Spleen (tissue), 11 donors: Measurements from ENCODE around the gene RIPOR3. TPM values are rescaled to one million over a fixed set of nuclear protein-coding genes. Genes with fewer than 3 reads are reported as not detected.

Source experiments
- DNase-seq: peaks from one replicate; pipeline ENCODE4 v3.0.0-alpha.2; 2020
- H3K27ac ChIP-seq, 8 donors: fragments of 200-600 bp; sonication (generic) in 7 of 8; 1 replicate in 4 of 8; 2 replicates in 4 of 8; pipeline versions ENCODE4 v1.5.0 to v1.8.0; 2016 to 2021; ENCODE audit warnings: inconsistent platforms in 4 of 8, mild to moderate bottlenecking in 4 of 8, moderate library complexity in 1 of 8
- H3K27me3 ChIP-seq, 7 donors: fragments of 200-600 bp; sonication (generic) in 6 of 7; replicated peaks in 1 of 7; 1 replicate in 4 of 7; 2 replicates in 3 of 7; pipeline versions ENCODE4 v1.5.0 to v1.8.0; 2016 to 2021; ENCODE audit warnings: inconsistent platforms in 3 of 7, mild to moderate bottlenecking in 1 of 7
- H3K36me3 ChIP-seq, 6 donors: fragments of 200-600 bp; sonication (generic) in 5 of 6; 1 replicate in 4 of 6; 2 replicates in 2 of 6; pipeline versions ENCODE4 v1.5.0 to v1.8.0; 2016 to 2021; ENCODE audit warnings: inconsistent platforms in 2 of 6
- H3K4me1 ChIP-seq, 6 donors: fragments of 200-600 bp; sonication (generic) in 5 of 6; 1 replicate in 3 of 6; 2 replicates in 3 of 6; pipeline versions ENCODE4 v1.5.0 to v1.8.0; 2016 to 2021; ENCODE audit warnings: inconsistent platforms in 3 of 6
- H3K4me3 ChIP-seq, 8 donors: fragments of 200-600 bp; sonication (generic) in 7 of 8; 1 replicate in 4 of 8; 2 replicates in 4 of 8; pipeline versions ENCODE4 v1.5.0 to v1.8.0; 2016 to 2021; ENCODE audit warnings: inconsistent platforms in 4 of 8, mild to moderate bottlenecking in 4 of 8, moderate library complexity in 2 of 8
- H3K9me3 ChIP-seq, 8 donors: fragments of 200-600 bp; sonication (generic) in 7 of 8; 1 replicate in 4 of 8; 2 replicates in 4 of 8; pipeline versions ENCODE4 v1.5.0 to v1.8.0; 2016 to 2021; ENCODE audit warnings: inconsistent platforms in 4 of 8
- CTCF ChIP-seq, 11 experiments: fragments of 200-600 bp in 7 of 11; fragments of 450-650 bp in 4 of 11; sonication (generic) in 4 of 11; IDR thresholded peaks in 8 of 11; conservative IDR thresholded peaks in 3 of 11; 1 replicate in 7 of 11; 2 replicates in 4 of 11; pipeline versions ENCODE4 v1.4.0 to v1.8.0; 2016 to 2021; ENCODE audit warnings: antibody characterized with exemption in 11 of 11, inconsistent platforms in 4 of 11, mild to moderate bottlenecking in 1 of 11
- POLR2A ChIP-seq, 3 donors: fragments of 450-650 bp; IDR thresholded peaks; one replicate each; pipeline ENCODE4 v1.5.1; 2017; ENCODE audit warnings: antibody characterized with exemption in 3 of 3, mild to moderate bottlenecking in 1 of 3
- POLR2AphosphoS5 ChIP-seq, 3 donors: sonication (generic); formaldehyde crosslinking; IDR thresholded peaks; one replicate each; pipeline ENCODE4 v1.5.1; 2017; ENCODE audit warnings: antibody characterized with exemption in 3 of 3
- WGBS, 5 donors: extraction: QIAGEN DNeasy Blood & Tissue Kit in 3 of 5; methylation state at CpG; one replicate each; pipeline versions ENCODE4 v1.1.5 to v1.1.7; 2013 to 2018; 5-methylcytosine and 5-hydroxymethylcytosine counted together
- intact Hi-C: fragments of 100-400 bp; cut with DNase I; formaldehyde crosslinking; loops from one replicate; pipeline ENCODE4 v1.15.0; 2023; ENCODE audit warnings: low total_unique reads
- polyA plus RNA-seq, 3 donors: library from polyadenylated mRNA; stranded (reverse); fragments of 200-250 nt; gene quantifications; one replicate each; pipeline ENCODE4 v1.2.1, GENCODE V29; 2013
- total RNA-seq, 7 donors: library from RNA; depleted of rRNA in 3 of 7; stranded (reverse); fragments of >200 nt in 3 of 7; fragmentation: NEBNext Ultra II Directional in 4 of 7; extraction: Animal tissue kit (Norgen Biotek cat#: 25700) in 4 of 7; gene quantifications; one replicate each; pipeline versions ENCODE4 v1.1.0 to v1.2.1, GENCODE V29; 2016 to 2021
- donor health status: healthy with polysubstance abuse.
- donor health status: DM: no; HTN: no; CAD: no; lungs with moderate emphysema.
- donor health status: DM: no; HTN: no; CAD: no.
- donor health status: Bipolar disorder and iron deficiency.
- donor health status: healthy.
- donor health status: DM: no; HTN: no; CAD: no.
- donor health status: DM: yes; HTN: yes; CAD: no.

RIPOR3 gene
- total and polyA plus RNA-seq, 10 donors = 6.0 to 22.8 (median 13.1) TPM

- no peaks in the 10 kb centered on the region for H3K36me3 ChIP-seq
- TF ChIP-seq POLR2AphosphoS5 (IDR thresholded peaks at IDR 0.05) (no peak), POLR2A (IDR thresholded peaks at IDR 0.05) (no peak), CTCF (IDR thresholded peaks at IDR 0.05 in 8 of 11, conservative IDR thresholded peaks at IDR 0.05 in 3 of 11) (no peak)
- no peaks in the 10 kb centered on the region for H3K9me3 ChIP-seq
- WGBS, 5 donors = 54 to 76% (median 66%) methylated on average over 12 of the region's 12 CpGs
- no peaks in the 10 kb centered on the region for H3K27me3 ChIP-seq
- no peak overlapping the region for H3K4me3 ChIP-seq
- no peak overlapping the region for H3K27ac ChIP-seq
- intact Hi-C loops = no loop called here
- no peak for DNase-seq
- peaks cover 0 to 16% (median 2%) of the 10 kb centered on the region in 6 donors for H3K4me1 ChIP-seq
Measured at GRCh38 chr20:50681359-50682064, 9.8 kb downstream of the RIPOR3 start.

DNA sequence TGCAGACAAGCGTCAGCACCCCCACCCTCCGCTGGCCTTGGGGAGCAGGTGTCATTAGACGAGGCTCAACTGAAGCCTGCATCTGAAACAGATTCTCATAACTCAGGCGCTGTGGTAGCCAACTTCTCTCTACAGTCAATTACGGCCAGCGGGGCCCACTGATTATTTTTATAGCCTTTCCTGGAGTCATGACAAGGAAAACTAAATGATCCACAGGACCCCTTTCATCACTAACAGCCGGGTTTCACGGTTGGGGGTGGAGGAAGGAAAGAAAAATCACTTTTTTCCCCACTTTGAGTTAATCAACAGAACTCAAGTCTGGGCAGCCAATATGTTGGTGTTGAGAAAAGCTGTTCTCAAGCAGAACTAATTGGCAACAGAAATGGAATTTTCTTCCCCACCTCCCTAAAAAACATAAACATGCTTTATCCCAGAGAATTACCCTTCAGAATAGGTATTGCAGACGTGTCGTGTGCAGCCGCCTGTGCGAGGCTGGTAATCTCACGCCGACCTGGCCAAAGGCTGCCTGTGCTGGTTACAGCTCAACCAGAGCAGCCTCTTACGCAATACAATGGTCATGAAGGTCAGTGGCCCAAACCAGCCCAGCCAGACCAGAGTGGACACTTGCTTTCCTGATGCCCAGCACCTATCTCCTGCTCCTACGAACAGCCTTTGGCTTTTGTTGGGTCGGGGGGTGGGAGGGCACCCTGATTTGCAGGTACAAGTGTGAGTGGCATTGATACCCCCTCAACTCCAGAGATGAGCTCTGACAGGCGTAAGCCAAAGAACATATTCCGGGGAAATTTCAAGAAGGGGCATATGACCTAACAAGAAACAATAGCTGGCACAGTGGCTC lies 11.0 kb downstream of the RIPOR3 start:
- Histone ChIP-seq H3K27me3 (no peaks in the 10 kb centered on the region), H3K27ac (no peak overlapping the region), H3K36me3 (no peaks in the 10 kb centered on the region), H3K4me3 (no peak overlapping the region), H3K9me3 (no peaks in the 10 kb centered on the region), H3K4me1 (peaks cover 0 to 26% (median 2%) of the 10 kb centered on the region in 6 donors)
- intact Hi-C loops = no loop called here
- no peak for TF ChIP-seq CTCF (IDR thresholded peaks at IDR 0.05 in 8 of 11, conservative IDR thresholded peaks at IDR 0.05 in 3 of 11)
- TF ChIP-seq POLR2A (IDR thresholded peaks at IDR 0.05) = no peak
- no peak for TF ChIP-seq POLR2AphosphoS5 (IDR thresholded peaks at IDR 0.05)
- no peak for DNase-seq
- WGBS, 5 donors = 81 to 89% (median 86%) methylated on average over 18 to 19 of the region's 19 CpGs

- WGBS, 5 donors = 64 to 74% (median 70%) methylated on average over 5 of the region's 5 CpGs
- no peak overlapping the region for H3K27ac ChIP-seq
- H3K4me1 ChIP-seq = peaks cover 0 to 26% (median 2%) of the 10 kb centered on the region in 6 donors
- intact Hi-C loops = no loop called here
- H3K36me3 ChIP-seq = no peaks in the 10 kb centered on the region
- no peak for TF ChIP-seq CTCF (IDR thresholded peaks at IDR 0.05 in 8 of 11, conservative IDR thresholded peaks at IDR 0.05 in 3 of 11)
- no peak for TF ChIP-seq POLR2A (IDR thresholded peaks at IDR 0.05)
- no peak for TF ChIP-seq POLR2AphosphoS5 (IDR thresholded peaks at IDR 0.05)
- H3K9me3 ChIP-seq = no peaks in the 10 kb centered on the region
- DNase-seq = no peak
- no peak overlapping the region for H3K4me3 ChIP-seq
- H3K27me3 ChIP-seq = no peaks in the 10 kb centered on the region
Measured at GRCh38 chr20:50679753-50680104, 11.6 kb downstream of the RIPOR3 start.
